ENCODE results near the gene NEUROG1.

The NEUROG1 gene

DNA sequence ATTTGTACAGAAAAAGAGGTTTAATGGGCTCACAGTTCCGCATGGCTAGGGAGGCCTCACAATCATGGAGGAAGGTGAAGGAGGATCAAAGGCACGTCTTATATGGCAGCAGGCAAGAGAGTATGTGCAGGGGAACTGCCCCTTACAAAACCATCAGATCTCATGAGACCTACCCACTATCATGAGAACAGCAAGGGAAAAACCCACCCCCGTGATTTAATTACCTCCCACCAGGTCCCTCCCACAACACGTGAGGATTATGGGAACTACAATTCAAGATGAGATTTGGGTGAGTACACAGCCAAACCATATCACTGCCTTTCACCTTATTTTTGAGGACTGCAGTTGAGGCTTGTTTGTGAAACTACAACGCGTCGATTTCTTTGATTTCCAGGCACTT lies 20.9 kb upstream of the NEUROG1 start:
- no peak overlapping the region for H3K27ac ChIP-seq (ENCODE audit: low read depth, low read length, poor library complexity, severe bottlenecking)
- H3K27me3 ChIP-seq (ENCODE audit: insufficient read depth, low read length), result no peaks in the 10 kb centered on the region; the same call in 1 of the 2 replicates
- H3K79me2 ChIP-seq (ENCODE audit: insufficient read depth, low read length), result no peaks in the 10 kb centered on the region
- H4K20me1 ChIP-seq (ENCODE audit: insufficient read depth, low read length), result no peaks in the 10 kb centered on the region
- no peak overlapping the region for H3K4me3 ChIP-seq (ENCODE audit: low read depth, low read length, poor library complexity, severe bottlenecking)
- H3K4me2 ChIP-seq (ENCODE audit: low read length), result no peak overlapping the region
- no peaks in the 10 kb centered on the region for H3K4me1 ChIP-seq (ENCODE audit: insufficient read depth, low read length, severe bottlenecking)
- H3F3A ChIP-seq (ENCODE audit: insufficient read depth, low read length), result no peaks in the 10 kb centered on the region
- no peak for TF ChIP-seq EZH2 (IDR thresholded peaks at IDR 0.05; ENCODE audit: borderline replicate concordance, low read length)
- TF ChIP-seq, protein P1, sequence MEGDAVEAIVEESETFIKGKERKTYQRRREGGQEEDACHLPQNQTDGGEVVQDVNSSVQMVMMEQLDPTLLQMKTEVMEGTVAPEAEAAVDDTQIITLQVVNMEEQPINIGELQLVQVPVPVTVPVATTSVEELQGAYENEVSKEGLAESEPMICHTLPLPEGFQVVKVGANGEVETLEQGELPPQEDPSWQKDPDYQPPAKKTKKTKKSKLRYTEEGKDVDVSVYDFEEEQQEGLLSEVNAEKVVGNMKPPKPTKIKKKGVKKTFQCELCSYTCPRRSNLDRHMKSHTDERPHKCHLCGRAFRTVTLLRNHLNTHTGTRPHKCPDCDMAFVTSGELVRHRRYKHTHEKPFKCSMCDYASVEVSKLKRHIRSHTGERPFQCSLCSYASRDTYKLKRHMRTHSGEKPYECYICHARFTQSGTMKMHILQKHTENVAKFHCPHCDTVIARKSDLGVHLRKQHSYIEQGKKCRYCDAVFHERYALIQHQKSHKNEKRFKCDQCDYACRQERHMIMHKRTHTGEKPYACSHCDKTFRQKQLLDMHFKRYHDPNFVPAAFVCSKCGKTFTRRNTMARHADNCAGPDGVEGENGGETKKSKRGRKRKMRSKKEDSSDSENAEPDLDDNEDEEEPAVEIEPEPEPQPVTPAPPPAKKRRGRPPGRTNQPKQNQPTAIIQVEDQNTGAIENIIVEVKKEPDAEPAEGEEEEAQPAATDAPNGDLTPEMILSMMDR (IDR thresholded peaks at IDR 0.05; ENCODE audit: low read length), result no peak
- H3K9me2 ChIP-seq (ENCODE audit: low read depth, low read length), result no peaks in the 10 kb centered on the region
- no peaks in the 10 kb centered on the region for H3K36me3 ChIP-seq (ENCODE audit: insufficient read depth, low read length)
- no peaks in the 10 kb centered on the region for H3K9me3 ChIP-seq (ENCODE audit: low read length)
- no peak overlapping the region for H2AFZ ChIP-seq (ENCODE audit: low read length)
- H3K9ac ChIP-seq (ENCODE audit: low read length), result no peak overlapping the region

DNA sequence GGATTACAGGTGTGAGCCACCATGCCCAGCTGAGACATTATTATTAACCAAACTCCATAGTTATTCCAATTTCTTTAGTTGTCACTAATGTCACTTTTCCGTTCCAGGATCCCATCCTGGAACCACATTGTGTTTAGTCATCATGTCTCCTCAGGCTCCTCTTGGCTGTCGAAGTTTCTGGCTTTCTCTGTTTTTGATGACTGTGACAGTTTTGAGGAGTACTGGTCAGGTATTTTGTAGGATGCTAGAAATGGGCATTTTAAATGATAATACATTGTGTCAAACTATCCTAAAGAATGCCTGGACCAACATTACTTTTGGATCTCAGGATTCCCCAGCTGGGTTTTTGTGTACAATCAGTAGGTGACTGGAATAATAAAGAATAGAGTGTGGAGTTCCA lies 19.8 kb upstream of the NEUROG1 start:
- Histone ChIP-seq H4K20me1 (ENCODE audit: insufficient read depth, low read length) (no peaks in the 10 kb centered on the region), H3K36me3 (ENCODE audit: insufficient read depth, low read length) (no peaks in the 10 kb centered on the region), H2AFZ (ENCODE audit: low read length) (no peak overlapping the region), H3K79me2 (ENCODE audit: insufficient read depth, low read length) (no peaks in the 10 kb centered on the region), H3K9me2 (ENCODE audit: low read depth, low read length) (no peaks in the 10 kb centered on the region), H3K4me3 (ENCODE audit: low read depth, low read length, poor library complexity, severe bottlenecking) (no peak overlapping the region), H3K4me2 (ENCODE audit: low read length) (no peak overlapping the region), H3K4me1 (ENCODE audit: insufficient read depth, low read length, severe bottlenecking) (no peaks in the 10 kb centered on the region), H3K9me3 (ENCODE audit: low read length) (no peaks in the 10 kb centered on the region), H3K27me3 (ENCODE audit: insufficient read depth, low read length) (no peaks in the 10 kb centered on the region; the same call in 1 of the 2 replicates), H3K9ac (ENCODE audit: low read length) (no peak overlapping the region), H3F3A (ENCODE audit: insufficient read depth, low read length) (no peaks in the 10 kb centered on the region), H3K27ac (ENCODE audit: low read depth, low read length, poor library complexity, severe bottlenecking) (no peak overlapping the region)
- TF ChIP-seq, protein P1 (IDR thresholded peaks at IDR 0.05; ENCODE audit: low read length), result no peak
- no peak for TF ChIP-seq EZH2 (IDR thresholded peaks at IDR 0.05; ENCODE audit: borderline replicate concordance, low read length)

DNA sequence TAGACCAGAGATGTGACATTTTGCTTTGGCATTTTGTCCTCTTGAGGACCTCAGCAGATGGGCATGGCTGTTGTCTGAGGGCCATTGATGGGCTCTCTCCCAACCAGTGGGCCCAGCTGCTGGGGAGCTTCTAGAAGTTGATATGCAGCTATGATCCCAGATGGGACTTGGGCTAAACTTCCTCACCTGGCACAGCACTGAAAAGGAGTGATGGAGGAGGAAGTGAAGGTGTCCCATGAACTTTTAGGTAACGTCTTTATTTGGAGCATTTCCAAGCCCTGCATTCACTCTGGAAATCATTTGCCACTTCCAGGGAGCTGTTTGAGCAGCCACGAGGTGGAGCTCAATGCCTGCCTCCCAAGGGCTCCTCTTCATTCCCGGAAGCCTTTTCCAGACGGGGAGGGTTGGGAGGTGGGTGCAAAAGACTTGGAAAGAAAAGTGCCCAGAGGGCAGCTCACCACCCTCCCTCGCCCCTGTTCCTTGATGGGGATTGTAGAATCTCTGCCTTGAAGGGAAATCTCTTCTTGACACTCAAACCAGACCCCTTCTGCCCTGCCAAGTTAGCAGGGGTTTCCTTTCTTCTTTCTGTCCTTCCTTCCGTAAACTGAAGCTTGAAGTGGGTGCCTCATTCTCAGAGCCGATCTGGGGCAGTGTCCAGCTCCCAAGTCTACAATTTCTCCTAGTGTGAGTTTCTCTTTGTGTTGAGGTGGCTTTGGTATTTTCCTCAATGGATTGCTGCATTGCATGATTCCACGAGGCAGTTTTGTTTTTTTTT lies 18.1 kb upstream of the NEUROG1 start:
- Histone ChIP-seq H3K9me2 (ENCODE audit: low read depth, low read length) (no peaks in the 10 kb centered on the region), H3K27me3 (ENCODE audit: insufficient read depth, low read length) (no peaks in the 10 kb centered on the region; the same call in 1 of the 2 replicates), H3F3A (ENCODE audit: insufficient read depth, low read length) (no peaks in the 10 kb centered on the region), H3K9me3 (ENCODE audit: low read length) (no peaks in the 10 kb centered on the region), H3K36me3 (ENCODE audit: insufficient read depth, low read length) (no peaks in the 10 kb centered on the region), H3K27ac (ENCODE audit: low read depth, low read length, poor library complexity, severe bottlenecking) (no peak overlapping the region), H4K20me1 (ENCODE audit: insufficient read depth, low read length) (no peaks in the 10 kb centered on the region), H3K4me1 (ENCODE audit: insufficient read depth, low read length, severe bottlenecking) (no peaks in the 10 kb centered on the region), H3K9ac (ENCODE audit: low read length) (no peak overlapping the region), H3K4me2 (ENCODE audit: low read length) (no peak overlapping the region), H3K4me3 (ENCODE audit: low read depth, low read length, poor library complexity, severe bottlenecking) (no peak overlapping the region), H2AFZ (ENCODE audit: low read length) (no peak overlapping the region), H3K79me2 (ENCODE audit: insufficient read depth, low read length) (no peaks in the 10 kb centered on the region)
- no peak for TF ChIP-seq EZH2 (IDR thresholded peaks at IDR 0.05; ENCODE audit: borderline replicate concordance, low read length)
- TF ChIP-seq, protein P1 (IDR thresholded peaks at IDR 0.05; ENCODE audit: low read length), result no peak
